ENCODE results near the gene KCNJ6. TPM values are rescaled to one million over a fixed set of nuclear protein-coding genes. Genes with fewer than 3 reads are reported as not detected.

KCNJ6 gene
- total RNA-seq, 2 donors from 2014 or later = not detected

DNA sequence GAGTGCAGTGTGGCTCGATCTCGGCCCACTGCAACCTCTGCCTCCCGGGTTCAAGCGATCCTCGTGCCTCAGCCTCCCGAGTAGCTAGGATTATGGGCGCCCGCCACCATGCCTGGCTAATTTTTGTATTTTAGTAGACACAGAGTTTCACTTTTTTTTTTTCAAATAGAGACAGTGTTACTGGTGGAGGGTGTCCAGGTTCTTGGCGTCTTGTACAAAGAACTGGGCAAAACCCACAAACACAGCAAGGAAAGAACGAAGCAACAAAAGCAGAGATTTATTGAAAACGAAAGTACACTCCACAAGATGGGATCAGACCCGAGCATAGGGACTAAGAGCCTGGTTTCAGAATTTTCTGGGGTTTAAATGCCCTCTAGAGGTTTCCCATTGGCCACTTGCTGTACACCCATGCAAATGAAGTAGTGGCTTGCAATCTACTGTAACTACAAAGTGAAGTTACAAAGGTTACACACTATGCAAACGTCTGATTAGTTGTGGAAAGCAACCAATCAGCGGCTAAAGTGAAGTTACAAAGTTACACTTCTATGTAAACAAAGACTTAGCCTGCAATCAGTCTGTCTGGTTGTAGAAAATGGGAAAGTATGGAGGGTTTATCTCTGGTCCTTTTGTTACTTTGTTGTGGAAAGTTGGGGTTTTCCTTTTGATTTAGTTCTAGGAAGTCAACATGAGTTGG, 350.6 kb downstream of the KCNJ6 start:
- no peaks in the 10 kb centered on the region for H3K9me3 ChIP-seq
- DNase-seq (ENCODE audit: low spot score) = no peak
- no peaks in the 10 kb centered on the region for H3K27me3 ChIP-seq
- H3K4me1 ChIP-seq = peaks cover 0 to 24% of the 10 kb centered on the region in 2 donors
- H3K27ac ChIP-seq = peak overlapping the region; percentile 94 to 99
- TF ChIP-seq, protein P1, sequence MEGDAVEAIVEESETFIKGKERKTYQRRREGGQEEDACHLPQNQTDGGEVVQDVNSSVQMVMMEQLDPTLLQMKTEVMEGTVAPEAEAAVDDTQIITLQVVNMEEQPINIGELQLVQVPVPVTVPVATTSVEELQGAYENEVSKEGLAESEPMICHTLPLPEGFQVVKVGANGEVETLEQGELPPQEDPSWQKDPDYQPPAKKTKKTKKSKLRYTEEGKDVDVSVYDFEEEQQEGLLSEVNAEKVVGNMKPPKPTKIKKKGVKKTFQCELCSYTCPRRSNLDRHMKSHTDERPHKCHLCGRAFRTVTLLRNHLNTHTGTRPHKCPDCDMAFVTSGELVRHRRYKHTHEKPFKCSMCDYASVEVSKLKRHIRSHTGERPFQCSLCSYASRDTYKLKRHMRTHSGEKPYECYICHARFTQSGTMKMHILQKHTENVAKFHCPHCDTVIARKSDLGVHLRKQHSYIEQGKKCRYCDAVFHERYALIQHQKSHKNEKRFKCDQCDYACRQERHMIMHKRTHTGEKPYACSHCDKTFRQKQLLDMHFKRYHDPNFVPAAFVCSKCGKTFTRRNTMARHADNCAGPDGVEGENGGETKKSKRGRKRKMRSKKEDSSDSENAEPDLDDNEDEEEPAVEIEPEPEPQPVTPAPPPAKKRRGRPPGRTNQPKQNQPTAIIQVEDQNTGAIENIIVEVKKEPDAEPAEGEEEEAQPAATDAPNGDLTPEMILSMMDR (IDR thresholded peaks at IDR 0.05) = no peak
- H3K36me3 ChIP-seq = no peaks in the 10 kb centered on the region
- no peak overlapping the region for H3K4me3 ChIP-seq

DNA sequence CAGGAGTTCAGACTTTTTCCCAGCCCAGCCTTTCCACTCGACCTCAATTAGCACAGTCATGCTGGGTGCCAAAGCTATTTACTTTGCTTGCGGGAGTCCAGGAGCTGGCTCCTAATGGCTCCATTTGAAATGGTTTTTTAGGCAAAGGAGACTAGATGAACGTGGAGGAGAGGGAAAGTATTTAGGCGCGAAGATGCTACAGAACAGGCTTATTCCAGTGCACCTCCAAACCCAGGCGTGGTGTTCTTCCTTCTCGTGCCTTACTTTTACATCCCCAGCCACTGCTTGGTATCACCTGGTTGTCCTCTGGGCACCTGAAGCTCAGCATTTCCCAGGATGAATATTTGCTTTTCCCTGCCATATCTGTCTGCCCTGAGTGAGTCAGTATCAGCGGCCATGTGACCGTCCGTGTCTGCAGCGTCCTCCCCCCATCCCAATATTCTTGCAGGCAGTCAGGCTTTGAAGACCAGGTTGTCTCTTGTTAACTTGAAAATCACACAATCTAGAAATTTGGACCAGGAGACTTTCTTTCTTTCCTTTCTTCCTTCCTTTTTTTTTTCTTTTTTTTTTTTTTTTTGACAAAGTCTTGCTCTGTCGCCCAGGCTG, 351.2 kb downstream of the KCNJ6 start:
- no peak for DNase-seq (ENCODE audit: low spot score)
- Histone ChIP-seq H3K27me3 (no peaks in the 10 kb centered on the region), H3K9me3 (no peaks in the 10 kb centered on the region), H3K4me1 (peaks cover 0 to 24% of the 10 kb centered on the region in 2 donors), H3K27ac (peak overlapping the region; percentile 94 to 99), H3K36me3 (no peaks in the 10 kb centered on the region), H3K4me3 (peak overlapping the region; percentile 78)
- TF ChIP-seq, protein P1 (IDR thresholded peaks at IDR 0.05) = no peak

DNA sequence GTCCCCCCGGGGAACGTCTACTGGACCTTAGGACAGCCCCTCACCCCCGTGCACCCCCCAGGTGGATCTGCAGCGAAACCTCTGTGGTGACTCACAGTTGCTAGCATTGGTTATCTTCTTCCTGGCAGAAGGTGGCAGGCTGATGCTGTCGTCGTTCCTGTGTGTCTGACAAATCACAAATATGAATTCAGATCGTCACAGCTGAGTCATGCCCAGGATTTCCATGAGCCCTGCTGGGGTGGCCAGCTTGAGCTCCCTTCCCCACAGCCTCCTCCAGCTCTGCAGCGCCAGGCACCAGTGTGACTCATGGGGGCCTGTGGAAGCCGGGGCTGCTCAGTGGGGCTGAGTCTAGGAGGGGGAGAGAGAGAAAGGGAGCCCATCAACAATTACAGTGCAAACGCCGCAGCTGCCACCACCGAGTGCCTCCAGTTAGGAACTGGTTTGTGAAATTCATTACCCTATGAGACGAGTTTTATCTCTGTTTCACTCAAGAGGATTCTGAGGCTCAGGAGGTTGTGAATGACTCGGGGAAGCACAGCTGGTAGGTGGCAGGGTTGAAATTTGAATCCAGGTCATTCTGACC, 351.8 kb downstream of the KCNJ6 start:
- H3K27ac ChIP-seq = peak overlapping the region; percentile 94 to 99
- H3K27me3 ChIP-seq = no peaks in the 10 kb centered on the region
- no peaks in the 10 kb centered on the region for H3K9me3 ChIP-seq
- peaks cover 0 to 24% of the 10 kb centered on the region in 2 donors for H3K4me1 ChIP-seq
- TF ChIP-seq, protein P1 (IDR thresholded peaks at IDR 0.05) = no peak
- no peaks in the 10 kb centered on the region for H3K36me3 ChIP-seq
- peak; percentile 95 for DNase-seq (ENCODE audit: low spot score)
- peak overlapping the region; percentile 78 for H3K4me3 ChIP-seq

DNA sequence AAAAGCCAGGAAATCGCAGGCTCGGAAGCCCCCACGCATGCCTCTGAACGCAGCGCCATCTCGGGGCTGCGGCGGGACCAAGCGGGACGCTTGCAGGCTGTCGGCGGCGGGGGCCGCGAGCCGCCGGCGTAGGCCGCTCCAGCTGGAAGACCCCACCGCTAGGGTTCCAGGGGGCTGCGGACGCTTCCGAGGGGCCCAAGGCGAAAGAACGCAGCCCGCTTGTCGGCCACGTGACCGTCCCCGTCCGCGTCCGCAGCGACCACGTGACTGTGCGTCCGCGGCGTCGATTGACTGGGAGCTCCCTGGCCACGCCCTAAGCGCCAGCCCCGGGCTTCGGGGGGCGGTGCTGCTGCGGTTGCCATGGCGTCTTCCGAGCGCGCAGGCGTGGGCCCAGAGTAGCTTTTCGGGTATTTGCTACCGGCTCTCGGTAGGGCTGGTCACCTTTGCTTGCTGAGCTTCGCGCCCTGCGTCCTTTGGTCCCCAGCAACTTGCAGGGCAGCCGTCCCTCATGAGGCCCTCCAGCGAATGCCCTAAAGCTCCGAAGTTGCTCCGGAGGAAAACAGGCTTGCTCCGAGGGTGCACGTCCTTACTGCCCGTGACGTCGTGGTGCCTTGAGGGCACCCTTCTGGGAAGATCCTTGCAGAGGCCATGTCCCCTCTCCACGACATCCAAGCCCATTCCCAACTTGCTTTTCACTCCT, 352.5 kb downstream of the KCNJ6 start:
- Histone ChIP-seq H3K27ac (peak overlapping the region; percentile 94 to 99), H3K4me1 (peaks cover 0 to 24% of the 10 kb centered on the region in 2 donors), H3K36me3 (no peaks in the 10 kb centered on the region), H3K27me3 (no peaks in the 10 kb centered on the region), H3K9me3 (peaks cover 0 to 4% of the 10 kb centered on the region in 2 donors), H3K4me3 (peak overlapping the region; percentile 78)
- TF ChIP-seq, protein P1 (IDR thresholded peaks at IDR 0.05) = peak in 1 of 2 donors; percentile 73
- peak; percentile 94 for DNase-seq (ENCODE audit: low spot score)

DNA sequence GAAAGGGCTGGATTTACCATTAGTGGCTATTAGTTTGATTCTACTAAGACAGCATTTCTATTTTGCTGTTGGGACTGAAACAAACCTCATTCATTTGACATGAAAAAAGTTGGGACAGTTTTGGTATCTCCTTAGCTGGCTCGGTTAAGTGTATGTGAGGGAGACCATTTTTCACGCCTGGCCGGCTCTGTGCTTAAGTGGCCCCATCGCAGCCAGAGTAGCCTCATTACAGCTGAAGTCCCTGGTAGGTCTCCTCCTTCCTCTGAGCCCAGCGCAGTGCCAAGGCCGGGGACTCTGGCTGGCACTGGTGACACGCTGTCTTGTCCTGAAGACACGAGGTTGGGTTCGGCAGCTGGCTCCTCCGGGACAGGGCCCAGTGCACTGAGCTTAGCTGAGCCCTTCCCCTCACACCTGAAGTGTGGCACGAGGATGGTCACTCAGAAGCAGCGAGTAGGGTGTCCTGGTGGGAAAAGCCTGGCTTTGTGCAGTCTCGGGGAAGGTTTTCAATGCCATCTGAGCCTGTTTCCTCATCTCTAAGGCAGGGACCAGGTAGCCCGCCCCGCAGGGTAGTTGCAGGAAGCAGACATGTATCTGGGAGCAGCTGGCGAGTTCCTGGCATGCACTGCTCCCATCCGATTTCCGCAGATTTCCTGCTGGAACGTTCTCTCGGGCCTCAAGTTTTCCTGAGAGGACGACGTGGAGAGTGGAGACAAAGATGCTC, 353.2 kb downstream of the KCNJ6 start:
- no peak for DNase-seq (ENCODE audit: low spot score)
- TF ChIP-seq, protein P1 (IDR thresholded peaks at IDR 0.05) = no peak
- Histone ChIP-seq H3K27me3 (no peaks in the 10 kb centered on the region), H3K9me3 (peaks cover 0 to 11% of the 10 kb centered on the region in 2 donors), H3K4me3 (peak overlapping the region; percentile 78), H3K27ac (peak overlapping the region; percentile 94 to 99), H3K36me3 (no peaks in the 10 kb centered on the region), H3K4me1 (peaks cover 0 to 24% of the 10 kb centered on the region in 2 donors)

Data from right atrium auricular region (tissue), 2 donors.